Left renal pelvis (tissue), 4 donors: ENCODE measurements around the gene ARFGEF2. TPM values are rescaled to one million over a fixed set of nuclear protein-coding genes. Genes with fewer than 3 reads are reported as not detected.
"Not testable (repeated sequence)": the region's sequence is repeated elsewhere in the genome, so short reads cannot be mapped to it uniquely, and the experiment has no call there.

Experiments
- DNase-seq, 4 donors: peaks; one replicate each; pipeline ENCODE4 v3.0.0-alpha.2; 2013; ENCODE audit warnings: low read depth in 4 of 4, low spot score in 3 of 4
- polyA plus RNA-seq, 4 donors: library from polyadenylated mRNA; unstranded; fragments of 120-200 nt; gene quantifications; one replicate each; pipeline ENCODE4 v1.2.1, GENCODE V29; 2013; ENCODE audit not compliant: insufficient read length in 4 of 4

Gene ARFGEF2
- polyA plus RNA-seq, 4 donors: 15.7 to 29.2 (median 28.7) TPM

- no peak for DNase-seq
Observed at GRCh38 chr20:48984575-48985219, 63.2 kb downstream of the ARFGEF2 start.

- DNase-seq: no peak
Observed at GRCh38 chr20:48986899-48987298, 65.4 kb downstream of the ARFGEF2 start.

DNA sequence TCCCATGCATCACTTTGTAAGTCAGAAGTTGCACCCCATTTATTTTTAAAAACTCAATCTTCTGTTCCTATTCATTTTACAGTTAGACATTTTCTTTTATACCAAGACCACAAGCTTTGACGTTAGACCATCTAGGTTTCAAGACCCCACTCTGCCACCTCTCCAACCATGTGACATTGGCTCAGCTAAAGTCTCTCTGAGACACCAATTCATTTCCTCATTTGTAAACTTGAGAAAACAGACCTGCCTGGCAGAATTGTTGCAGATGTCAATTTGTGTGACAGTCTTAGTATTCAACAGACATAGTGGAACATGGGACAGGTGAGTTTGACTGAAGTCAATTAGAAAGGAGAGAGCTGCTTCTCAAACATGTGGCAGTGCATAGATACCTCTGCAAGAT, 69.0 kb downstream of the ARFGEF2 start:
- no peak for DNase-seq

DNA sequence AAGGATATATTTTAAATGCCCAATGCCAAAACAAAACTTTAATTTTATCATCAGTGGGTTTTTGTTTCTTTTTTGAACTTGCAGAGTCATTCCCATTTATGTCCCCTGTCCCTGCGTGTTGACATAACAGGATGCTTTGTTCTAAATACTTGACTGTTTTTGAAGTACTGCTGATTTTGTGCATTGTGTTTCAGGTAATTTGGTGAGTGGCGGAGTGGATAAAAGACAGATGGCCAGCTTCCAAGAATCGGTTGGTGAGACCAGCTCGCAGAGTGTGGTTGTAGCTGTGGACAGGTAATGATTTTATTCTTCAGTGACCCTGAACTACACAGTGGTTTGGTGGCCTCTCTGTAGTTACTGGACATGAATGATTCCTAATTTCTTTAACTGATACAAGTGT, 74.1 kb downstream of the ARFGEF2 start:
- DNase-seq: no peak

- no peak for DNase-seq
Observed at GRCh38 chr20:48999890-49000870, 78.7 kb downstream of the ARFGEF2 start.

DNA sequence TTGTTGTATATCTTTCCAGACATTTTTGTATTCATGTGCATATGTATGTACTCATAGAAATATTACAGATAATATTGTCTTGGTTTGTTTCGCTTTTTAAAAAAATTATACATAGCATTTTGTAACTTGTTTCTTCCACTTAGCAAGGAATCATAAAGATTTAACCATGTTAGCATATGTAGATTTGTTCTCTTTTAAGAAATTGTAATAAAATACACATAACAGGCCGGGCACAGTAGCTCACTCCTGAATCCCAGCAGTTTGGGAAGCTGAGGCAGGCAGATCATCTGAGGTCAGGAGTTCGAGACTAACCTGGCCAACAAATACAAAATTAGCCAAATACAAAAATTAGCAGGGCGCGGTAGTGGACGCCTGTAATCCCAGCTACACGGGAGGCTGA, 80.2 kb downstream of the ARFGEF2 start:
- no peak for DNase-seq

DNA sequence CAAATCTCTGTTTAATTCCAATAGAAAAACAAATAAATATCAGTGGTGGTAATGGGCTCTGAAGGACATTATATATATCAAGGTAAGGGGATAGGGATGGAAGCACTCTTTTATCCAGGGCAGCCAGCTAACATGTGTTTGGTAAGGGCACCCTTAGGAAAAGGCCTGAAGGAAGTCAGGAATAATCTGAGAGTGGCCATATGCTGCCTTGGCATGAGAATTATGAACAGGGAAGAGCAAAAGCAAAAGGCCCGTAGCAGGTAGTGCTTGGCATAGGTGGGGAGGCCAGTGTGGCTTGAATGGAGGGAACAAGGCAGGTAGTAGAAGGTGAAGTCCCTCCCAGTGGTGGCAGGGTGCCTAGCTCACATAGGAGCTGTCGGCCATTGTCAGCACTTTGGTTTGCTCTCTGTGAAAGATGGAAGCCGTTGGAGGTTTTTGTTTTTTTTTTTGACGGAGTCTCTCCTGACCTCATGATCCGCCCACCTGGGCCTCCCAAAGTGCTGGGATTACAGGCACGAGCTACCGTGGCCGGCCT, 85.0 kb downstream of the ARFGEF2 start:
- no peak for DNase-seq

DNA sequence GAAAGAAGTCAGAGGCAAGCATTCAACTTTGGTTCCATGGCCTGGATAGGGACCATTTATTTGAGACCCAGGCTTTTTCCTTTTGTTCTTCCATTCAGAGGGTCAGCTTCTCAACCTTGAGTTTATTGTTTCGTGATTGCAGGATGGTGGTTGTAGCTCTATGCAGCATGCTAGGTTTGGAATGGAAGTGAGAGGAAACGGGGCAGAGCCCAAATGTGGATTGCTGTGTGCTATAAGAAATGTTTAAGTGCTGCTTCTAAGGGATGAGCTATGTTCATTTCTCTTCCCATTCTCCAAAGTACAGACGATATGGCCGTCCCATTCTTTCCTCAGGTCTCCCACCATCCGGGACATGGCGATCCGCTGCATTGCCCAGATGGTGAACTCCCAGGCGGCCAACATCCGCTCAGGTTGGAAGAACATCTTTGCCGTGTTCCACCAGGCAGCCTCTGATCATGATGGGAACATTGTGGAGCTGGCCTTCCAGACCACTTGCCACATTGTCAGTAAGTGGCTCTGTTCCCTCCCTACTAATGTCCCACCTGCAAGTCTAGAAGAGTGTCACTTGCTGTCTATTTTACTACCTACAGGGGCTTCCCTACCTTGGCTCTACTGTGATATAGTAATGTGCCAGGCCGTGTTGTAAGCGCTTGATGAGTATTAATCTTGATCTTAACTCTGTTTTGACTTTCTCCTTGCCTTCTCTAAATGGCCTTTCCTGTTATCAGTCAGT, 88.6 kb downstream of the ARFGEF2 start:
- no peak for DNase-seq

- no peak for DNase-seq
Observed at GRCh38 chr20:49024220-49024619, 102.7 kb downstream of the ARFGEF2 start.

DNA sequence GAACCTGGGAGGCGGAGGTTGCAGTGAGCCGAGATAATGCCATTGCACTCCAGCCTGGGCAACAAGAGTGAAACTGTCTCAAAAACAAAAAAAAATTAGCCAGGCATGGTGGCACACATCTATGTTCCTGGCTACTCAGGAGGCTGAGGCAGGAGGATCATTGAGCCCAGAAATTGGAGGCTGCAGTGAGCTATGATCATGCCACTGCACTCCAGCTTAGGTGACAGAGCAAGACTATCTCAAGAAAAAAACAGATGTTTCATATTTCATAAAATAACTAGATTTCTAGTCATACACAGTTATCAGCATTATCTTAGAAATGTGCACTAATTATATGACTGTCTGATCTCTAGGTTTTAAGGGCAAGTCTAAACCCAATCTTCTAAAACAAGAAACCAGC, 106.7 kb downstream of the ARFGEF2 start:
- DNase-seq: not testable (repeated sequence)

DNA sequence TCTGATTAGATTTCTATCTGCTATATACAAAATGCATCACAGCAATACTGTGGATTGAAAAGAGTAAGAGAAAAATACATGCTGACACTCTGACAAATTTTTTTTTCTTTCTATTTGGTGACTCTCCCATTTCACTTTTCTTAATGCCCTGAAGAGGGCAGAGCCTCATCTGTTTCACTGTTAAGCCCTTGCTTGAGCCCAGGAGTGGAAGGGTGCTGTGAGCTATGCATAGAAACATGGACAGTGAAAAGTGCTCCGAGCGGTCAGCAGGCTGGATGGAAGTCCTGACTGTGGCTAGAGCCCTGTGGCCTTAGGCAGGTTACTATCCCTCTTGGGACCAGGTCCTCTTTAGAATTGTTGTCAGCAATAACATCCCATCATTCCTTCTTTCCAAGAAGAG, 107.2 kb downstream of the ARFGEF2 start:
- no peak for DNase-seq

- DNase-seq: no peak
Observed at GRCh38 chr20:49029203-49029602, 107.7 kb downstream of the ARFGEF2 start.

DNA sequence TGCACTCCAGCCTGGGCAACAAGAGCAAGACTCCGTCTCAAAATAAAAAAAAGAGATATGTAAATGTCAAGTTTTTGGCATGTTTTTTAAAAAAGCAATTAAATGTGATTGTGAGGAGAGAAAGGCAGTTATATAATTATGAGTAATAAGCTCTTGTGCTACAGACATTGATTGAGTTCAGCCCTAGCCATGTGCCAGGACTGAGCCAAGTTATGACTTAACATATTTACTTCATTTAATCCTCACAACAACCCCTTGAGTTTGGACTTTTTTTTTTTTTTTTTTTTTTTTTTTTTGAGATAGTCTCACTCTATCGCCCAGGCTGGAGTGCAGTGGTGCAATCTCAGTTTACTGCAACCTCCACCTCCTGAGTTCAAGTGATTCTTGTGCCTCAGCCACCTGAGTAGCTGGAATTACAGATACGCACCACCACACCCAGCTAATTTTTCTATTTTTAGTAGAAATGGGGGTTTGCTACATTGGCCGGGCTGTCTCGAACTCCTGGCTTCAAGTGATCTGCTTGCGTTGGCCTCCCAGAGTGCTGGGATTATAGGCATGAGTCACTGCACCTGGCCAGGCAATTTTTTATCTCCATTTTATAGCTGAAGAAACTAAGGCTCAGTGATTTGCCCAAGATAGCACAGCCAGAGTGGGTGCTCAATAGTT, 109.6 kb downstream of the ARFGEF2 start:
- DNase-seq: no peak

DNA sequence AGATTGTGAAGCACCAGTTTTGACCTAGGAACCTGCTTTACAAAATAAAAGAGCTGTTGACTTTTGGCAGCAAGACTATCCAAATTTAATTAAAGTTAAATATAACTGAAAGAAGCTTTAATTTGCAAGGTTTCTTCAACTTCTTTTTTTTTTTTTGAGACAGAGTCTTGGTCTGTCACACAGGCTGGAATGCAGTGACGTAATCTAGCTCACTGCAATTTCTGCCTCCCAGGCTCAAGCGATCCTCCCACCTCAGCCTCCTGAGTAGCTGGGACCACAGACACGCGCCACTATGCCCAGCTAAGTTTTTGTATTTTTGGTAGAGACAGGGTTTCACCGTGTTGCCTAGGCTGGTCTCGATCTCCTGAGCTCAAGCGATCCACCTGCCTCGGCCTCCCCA, 110.9 kb downstream of the ARFGEF2 start:
- no peak for DNase-seq

DNA sequence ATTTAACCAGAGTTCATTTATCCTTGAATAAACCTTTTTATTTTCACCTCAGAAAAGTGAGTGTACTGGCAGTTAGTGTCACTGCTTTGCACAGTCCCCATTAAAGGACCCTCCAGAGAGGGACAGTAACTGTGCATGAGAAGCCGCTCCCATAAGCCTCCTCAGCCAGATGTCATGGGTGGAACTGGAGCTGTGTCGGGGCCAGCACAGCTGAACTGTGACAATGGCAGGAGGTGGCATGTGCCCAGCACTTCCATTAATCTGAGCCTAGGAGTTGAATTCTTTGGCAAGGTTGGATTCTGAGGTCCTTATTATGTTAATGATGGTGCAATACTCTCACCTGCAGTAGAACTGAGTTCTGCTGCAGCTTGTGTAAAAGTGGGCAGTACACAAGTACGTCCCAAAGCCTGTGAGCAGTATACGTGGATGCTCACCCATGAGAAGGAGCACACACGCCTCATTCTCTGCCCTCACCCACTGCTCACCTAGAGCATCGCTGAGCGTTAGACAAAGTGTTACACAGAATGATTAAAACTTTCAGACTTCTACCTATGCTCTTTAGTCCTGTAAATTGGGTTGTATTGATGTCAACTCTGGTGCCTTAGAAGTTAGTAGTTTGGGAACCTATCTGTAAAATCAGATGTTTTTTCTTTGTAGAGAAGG, 112.7 kb downstream of the ARFGEF2 start:
- DNase-seq: no peak

DNA sequence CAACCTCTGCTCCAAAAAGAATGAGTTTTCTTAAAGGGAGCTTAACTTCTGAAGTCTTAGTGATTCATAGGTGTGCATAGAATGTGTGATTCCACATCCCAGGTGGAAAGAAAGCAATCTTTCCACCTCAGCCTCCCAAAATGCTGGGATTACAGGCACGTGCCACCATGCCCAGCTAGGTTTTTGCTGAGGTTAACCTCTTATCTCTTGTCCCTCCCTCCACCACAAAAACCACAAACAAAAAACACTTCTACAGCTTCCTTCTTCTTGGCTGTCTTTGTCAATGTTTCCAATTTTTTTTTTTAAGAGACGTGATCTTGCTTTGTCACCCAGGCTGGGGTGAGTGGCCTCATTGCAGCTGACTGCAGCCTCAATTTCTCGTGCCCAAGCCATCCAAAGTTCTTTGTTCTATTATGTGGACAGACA, 116.5 kb downstream of the ARFGEF2 start:
- no peak for DNase-seq

GRCh38 chr20:49039854-49040253, 118.3 kb downstream of the ARFGEF2 start:
- no peak for DNase-seq

DNA sequence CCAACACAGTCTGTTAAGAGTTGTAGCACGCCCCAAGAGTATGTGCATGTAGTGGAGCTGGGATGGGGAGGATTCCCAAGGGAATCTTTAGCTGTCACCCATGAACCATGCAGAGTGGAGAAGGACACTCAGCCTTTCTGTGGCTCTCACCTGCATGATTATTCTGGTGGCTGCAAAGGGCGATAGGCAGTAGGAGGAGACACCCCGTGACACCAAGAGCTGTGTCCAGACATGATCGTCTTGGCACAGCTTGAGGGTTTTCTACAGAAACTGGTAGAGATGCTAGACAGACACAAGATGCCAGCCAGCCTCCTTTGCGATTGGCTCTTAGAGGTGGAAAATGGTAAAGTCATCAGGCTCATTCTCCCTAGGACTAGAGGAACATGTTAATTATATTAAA, 121.5 kb downstream of the ARFGEF2 start:
- DNase-seq: no peak

GRCh38 chr20:49045440-49046086, 124.1 kb downstream of the ARFGEF2 start:
- DNase-seq: no peak
